GM15510 (cell line): ENCODE results near the gene SH3BGRL3.
A peak's percentile ranks its signal among the peaks of the same experiment; 100 is the strongest.

Source experiments
- POLR2A ChIP-seq: IDR thresholded peaks from 3 replicates; pipeline ENCODE4 v1.6.1; 2011; ENCODE audit warnings: borderline replicate concordance; ENCODE audit not compliant: insufficient read length; ENCODE audit errors: extremely low read depth

Gene SH3BGRL3

DNA sequence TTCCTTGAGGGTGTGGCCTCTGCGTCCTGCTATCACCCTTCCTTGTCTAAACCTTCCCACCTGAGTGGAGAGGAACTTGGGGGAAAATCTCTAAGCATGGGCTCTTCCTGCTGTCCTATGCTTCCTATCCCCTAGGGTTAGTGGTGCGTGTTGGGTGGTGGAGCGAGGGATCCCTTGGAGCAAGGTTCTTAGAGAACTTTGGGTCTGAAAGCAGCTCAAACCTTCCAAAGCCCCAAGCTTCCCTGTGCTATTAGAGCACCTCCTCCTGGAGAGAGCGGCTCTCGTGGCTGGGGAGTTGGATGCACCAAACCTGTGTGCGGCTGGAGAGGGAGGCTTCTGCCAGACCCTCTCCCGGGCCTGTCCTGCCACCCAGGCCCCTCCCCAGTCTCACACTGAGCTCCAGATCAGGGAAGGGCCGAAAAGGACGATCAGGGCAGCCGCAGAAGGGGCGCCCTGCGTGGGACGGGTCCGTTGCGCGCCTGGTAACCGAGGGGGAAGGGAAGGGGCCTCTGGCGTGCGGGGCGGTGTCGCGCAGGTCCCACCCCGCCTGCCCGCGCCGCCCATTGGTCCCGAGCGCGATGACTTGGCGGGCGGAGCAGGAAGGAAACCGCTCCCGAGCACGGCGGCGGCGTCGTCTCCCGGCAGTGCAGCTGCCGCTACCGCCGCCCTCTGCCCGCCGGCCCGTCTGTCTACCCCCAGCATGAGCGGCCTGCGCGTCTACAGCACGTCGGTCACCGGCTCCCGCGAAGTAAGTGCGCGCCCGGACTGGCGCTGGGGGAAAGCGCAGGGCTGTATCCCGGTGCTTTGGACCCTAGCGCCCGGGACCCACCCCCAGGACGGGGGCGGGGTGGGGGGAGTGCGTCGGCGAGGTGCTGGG lies at the start of gene SH3BGRL3:
SH3BGRL3 (plus strand) TSS at position 631 of the 877 bp plus-strand sequence; CDS start at position 701, 70 bp downstream.
- peak; percentile 88 for TF ChIP-seq POLR2A

GRCh38 chr1:26233903-26234643 lies 45.8 kb upstream of the SH3BGRL3 start, which contains the start of gene CEP85:
Gene CEP85 (plus strand): TSS chr1:26234200. CDS start chr1:26239784, 5,584 bp downstream.
- TF ChIP-seq POLR2A, result peak; percentile 94

- TF ChIP-seq POLR2A, result no peak
Measured at GRCh38 chr1:26234644-26235370, 45.1 kb upstream of the SH3BGRL3 start.

- TF ChIP-seq POLR2A, result no peak
Measured at GRCh38 chr1:26237230-26237966, 42.5 kb upstream of the SH3BGRL3 start.

- TF ChIP-seq POLR2A, result no peak
Measured at GRCh38 chr1:26239936-26240335, 40.0 kb upstream of the SH3BGRL3 start.

GRCh38 chr1:26252718-26253117 lies 27.2 kb upstream of the SH3BGRL3 start:
- no peak for TF ChIP-seq POLR2A

DNA sequence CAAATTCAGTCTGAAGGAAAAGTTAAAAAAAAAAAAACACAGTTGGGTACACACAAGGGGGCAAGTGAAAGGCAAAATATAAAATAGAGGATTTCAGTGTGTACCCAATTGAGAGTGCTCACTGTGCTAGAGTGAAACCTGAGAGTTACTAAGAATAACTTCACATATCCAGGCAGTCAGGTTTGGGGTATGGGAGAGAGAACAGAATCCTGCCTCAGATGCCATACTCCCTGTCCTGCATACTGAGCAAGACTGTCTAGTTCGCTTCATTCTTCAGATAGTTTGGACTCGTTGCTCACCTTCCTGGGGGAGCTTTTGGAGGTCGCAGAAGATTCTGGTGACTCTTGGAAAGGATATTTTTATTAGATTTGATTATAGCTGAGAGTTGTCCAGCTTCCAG lies 25.5 kb upstream of the SH3BGRL3 start:
- TF ChIP-seq POLR2A, result no peak

DNA sequence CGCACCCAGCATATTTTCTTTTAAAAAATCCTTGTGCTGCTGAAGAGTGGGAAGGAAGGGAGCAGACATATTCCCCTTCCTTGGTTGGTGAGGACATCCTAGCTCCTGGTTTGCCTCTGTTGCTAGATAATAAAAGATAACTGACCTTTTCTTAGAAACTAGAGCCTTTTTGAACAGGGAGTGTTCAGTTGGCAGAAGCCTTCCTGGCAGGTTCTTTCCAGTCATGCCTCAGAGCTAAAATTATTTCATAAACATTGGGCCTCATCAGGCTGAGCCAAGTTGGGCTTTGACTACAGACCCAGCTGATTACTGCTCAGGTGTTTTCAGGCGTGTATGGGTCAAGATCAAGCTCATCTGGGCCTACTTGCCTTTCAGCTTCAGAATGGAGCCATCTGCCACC lies 22.7 kb upstream of the SH3BGRL3 start:
- TF ChIP-seq POLR2A, result no peak

GRCh38 chr1:26259005-26259404 lies 20.9 kb upstream of the SH3BGRL3 start:
- TF ChIP-seq POLR2A, result no peak

DNA sequence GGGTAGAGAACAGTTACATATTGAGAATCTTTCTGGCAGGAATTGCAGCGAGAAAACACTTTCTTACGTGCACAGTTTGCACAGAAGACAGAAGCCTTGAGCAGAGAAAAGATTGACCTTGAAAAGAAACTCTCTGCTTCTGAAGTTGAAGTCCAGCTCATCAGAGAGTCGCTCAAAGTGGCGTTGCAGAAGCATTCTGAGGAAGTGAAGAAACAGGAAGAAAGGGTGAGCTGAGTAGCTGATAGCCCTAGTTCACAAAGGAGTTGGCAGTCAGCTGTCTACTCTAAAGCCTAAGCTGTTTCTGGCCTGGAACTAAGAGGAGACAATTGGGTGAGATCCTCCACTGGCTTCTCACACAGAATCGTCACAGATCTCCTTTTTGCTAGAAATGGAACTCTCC lies 20.3 kb upstream of the SH3BGRL3 start:
- TF ChIP-seq POLR2A, result no peak

DNA sequence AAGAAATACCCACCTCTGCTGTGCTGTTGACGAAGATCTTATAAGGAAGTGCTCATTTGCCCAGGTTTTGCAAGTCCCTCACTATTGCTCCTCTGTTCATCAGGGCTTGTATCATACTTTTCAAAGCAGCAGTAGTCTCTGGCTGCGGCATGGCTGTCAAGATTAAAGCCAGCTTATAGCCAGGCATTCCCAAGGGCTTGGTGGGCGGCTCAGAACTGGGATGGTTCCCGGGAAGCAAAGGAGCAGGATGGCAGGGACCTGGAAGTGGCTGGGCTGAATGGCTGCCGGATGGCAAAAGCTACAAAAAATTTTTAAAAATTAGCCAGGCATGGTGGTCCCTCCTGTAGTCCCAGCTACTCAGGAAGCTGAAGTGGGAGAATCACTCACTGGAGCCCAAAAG lies 16.7 kb upstream of the SH3BGRL3 start:
- no peak for TF ChIP-seq POLR2A

- TF ChIP-seq POLR2A, result no peak
Measured at GRCh38 chr1:26265405-26265804, 14.5 kb upstream of the SH3BGRL3 start.

DNA sequence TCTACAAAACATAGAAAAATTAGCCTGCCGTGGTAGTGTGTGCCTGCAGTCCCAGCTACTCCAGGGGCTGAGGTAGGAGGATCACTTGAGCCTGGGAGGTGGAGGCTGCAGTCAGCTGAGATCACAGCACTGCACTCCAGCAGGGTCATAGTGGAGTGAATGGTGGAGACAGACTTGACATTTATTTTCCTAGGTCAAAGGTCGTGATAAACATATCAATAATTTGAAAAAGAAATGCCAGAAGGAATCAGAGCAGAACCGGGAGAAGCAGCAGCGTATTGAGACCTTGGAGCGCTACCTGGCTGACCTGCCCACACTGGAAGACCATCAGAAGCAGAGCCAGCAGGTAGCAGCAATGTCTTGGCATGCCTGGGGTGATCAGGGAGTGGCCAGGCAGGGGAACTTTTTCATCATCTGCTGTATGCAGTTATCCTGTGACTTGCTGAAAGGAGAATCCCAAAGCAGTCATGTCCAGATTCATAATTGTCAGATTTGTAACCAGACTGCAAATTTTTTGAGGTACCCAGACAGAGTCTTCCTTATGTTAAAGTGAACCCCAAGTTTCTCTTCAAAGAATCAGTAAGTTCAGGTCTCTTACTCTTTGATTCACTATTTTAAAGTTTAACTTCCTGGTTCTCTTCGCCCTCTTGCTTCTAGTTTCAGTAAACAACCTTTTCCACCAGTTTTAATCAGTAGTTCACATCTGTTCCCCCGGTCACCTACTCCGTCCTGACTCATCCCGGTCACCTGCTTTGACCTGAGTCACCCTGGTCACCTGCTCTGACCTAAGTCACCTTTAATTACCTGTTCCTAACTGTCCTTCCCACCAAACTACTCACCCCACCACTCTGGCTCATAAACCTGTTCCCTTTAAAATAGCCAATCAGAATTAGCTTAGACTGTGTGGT lies 11.3 kb upstream of the SH3BGRL3 start:
- no peak for TF ChIP-seq POLR2A
